PFSK-1 (cell line): ENCODE results near the gene KCNK16.

Source experiments
- POLR2AphosphoS5 ChIP-seq: IDR thresholded peaks from 2 replicates; pipeline ENCODE4 v1.6.1; 2012; ENCODE audit warnings: low read depth, mild to moderate bottlenecking, control low read depth, low read length, moderate library complexity
- SIN3A ChIP-seq: IDR thresholded peaks from 2 replicates; pipeline ENCODE4 v1.6.1; 2012; ENCODE audit warnings: mild to moderate bottlenecking, low read length, moderate library complexity, borderline replicate concordance; ENCODE audit not compliant: insufficient read depth
- TAF1 ChIP-seq: IDR thresholded peaks from 2 replicates; pipeline ENCODE4 v1.6.1; 2012; ENCODE audit warnings: low read length, control low read depth, borderline replicate concordance; ENCODE audit not compliant: insufficient read depth
- TF ChIP-seq, protein P1 (sequence below), 2 experiments: IDR thresholded peaks; 2 replicates each; pipeline versions ENCODE4 v1.6.1 to v1.8.0; 2011 to 2012; ENCODE audit warnings: low read depth in 2 of 2, low read length in 2 of 2, control low read depth in 1 of 2, inconsistent platforms in 1 of 2, mild to moderate bottlenecking in 1 of 2, moderate library complexity in 1 of 2; ENCODE audit not compliant: insufficient read depth in 1 of 2

DNA sequence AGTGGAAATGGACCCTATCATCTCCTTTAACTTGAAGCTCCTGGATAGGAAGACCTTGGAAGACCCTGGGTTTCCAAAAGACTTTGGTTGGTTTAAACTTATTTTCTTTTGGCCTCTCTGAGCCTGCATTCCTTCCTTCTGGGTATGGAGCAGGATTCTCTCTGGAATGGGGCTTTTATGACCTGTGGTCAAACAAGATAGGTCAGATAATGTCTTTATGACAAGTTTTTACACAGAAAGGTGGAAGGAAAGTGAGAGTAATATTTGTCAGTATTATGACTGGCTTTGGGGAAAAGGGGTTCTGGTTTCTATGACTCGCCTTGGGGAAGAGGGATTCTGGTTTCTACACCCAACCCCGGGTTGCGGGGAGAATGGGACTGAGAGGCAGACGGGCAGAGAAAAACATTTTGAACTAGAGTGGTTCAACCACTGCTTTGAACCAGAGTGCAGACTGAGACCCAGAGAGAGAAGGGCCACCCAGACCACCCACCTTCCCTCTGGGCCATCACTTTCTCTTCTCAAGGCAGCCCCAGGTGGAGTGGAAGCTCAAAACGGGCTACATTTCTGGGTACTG lies 55.6 kb downstream of the KCNK16 start:
- TF ChIP-seq, protein P1, sequence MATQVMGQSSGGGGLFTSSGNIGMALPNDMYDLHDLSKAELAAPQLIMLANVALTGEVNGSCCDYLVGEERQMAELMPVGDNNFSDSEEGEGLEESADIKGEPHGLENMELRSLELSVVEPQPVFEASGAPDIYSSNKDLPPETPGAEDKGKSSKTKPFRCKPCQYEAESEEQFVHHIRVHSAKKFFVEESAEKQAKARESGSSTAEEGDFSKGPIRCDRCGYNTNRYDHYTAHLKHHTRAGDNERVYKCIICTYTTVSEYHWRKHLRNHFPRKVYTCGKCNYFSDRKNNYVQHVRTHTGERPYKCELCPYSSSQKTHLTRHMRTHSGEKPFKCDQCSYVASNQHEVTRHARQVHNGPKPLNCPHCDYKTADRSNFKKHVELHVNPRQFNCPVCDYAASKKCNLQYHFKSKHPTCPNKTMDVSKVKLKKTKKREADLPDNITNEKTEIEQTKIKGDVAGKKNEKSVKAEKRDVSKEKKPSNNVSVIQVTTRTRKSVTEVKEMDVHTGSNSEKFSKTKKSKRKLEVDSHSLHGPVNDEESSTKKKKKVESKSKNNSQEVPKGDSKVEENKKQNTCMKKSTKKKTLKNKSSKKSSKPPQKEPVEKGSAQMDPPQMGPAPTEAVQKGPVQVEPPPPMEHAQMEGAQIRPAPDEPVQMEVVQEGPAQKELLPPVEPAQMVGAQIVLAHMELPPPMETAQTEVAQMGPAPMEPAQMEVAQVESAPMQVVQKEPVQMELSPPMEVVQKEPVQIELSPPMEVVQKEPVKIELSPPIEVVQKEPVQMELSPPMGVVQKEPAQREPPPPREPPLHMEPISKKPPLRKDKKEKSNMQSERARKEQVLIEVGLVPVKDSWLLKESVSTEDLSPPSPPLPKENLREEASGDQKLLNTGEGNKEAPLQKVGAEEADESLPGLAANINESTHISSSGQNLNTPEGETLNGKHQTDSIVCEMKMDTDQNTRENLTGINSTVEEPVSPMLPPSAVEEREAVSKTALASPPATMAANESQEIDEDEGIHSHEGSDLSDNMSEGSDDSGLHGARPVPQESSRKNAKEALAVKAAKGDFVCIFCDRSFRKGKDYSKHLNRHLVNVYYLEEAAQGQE (IDR thresholded peaks at IDR 0.05; ENCODE audit: insufficient read depth in 1 of 2, low read depth in 2 of 2, low read length in 2 of 2) = no peak
- no peak for TF ChIP-seq TAF1
- no peak for TF ChIP-seq POLR2AphosphoS5
- TF ChIP-seq SIN3A = no peak
